VCaP (cell line): ENCODE data around the gene TAF11.
"Not testable (repeated sequence)": the region's sequence is repeated elsewhere in the genome, so short reads cannot be mapped to it uniquely, and the experiment has no call there.

Experiments used
- H3K27ac ChIP-seq: fragments of 450-650 bp; 2 replicates; pipeline ENCODE4 v1.5.1; 2017
- TF ChIP-seq, protein P1 (sequence below): fragments of 450-650 bp; conservative IDR thresholded peaks from 2 replicates; pipeline ENCODE4 v1.5.1; 2017; ENCODE audit warnings: mild to moderate bottlenecking, moderate library complexity

Gene TAF11

GRCh38 chr6:34904990-34905613 lies 17.3 kb upstream of the TAF11 start:
- H3K27ac ChIP-seq, result no peak overlapping the region
- TF ChIP-seq, protein P1, sequence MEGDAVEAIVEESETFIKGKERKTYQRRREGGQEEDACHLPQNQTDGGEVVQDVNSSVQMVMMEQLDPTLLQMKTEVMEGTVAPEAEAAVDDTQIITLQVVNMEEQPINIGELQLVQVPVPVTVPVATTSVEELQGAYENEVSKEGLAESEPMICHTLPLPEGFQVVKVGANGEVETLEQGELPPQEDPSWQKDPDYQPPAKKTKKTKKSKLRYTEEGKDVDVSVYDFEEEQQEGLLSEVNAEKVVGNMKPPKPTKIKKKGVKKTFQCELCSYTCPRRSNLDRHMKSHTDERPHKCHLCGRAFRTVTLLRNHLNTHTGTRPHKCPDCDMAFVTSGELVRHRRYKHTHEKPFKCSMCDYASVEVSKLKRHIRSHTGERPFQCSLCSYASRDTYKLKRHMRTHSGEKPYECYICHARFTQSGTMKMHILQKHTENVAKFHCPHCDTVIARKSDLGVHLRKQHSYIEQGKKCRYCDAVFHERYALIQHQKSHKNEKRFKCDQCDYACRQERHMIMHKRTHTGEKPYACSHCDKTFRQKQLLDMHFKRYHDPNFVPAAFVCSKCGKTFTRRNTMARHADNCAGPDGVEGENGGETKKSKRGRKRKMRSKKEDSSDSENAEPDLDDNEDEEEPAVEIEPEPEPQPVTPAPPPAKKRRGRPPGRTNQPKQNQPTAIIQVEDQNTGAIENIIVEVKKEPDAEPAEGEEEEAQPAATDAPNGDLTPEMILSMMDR, result no peak

GRCh38 chr6:34901930-34902329 lies 14.1 kb upstream of the TAF11 start:
- no peak overlapping the region for H3K27ac ChIP-seq
- TF ChIP-seq, protein P1, result no peak

GRCh38 chr6:34900321-34901031 lies 12.6 kb upstream of the TAF11 start:
- no peak overlapping the region for H3K27ac ChIP-seq
- TF ChIP-seq, protein P1, result no peak

GRCh38 chr6:34899748-34900147 lies 11.9 kb upstream of the TAF11 start:
- H3K27ac ChIP-seq, result not testable (repeated sequence)

DNA sequence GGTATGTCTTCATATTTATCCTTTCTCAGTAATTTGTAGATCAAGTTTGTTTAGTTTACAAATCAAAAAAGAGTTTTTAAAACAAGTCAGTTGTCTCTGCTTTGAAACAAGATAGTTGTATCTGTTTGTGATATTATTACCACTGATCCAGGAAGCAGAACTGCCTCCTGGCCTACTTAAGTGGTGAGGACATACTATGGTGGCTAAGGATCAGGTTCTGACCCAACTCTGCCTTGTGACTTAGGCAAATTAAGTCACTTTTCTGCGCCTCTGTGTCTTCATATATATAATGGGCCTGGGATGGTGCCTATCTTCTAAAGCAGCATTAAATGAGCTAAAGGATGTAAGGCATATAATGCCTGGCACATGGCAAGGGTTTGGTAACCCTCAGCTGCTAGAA lies 9.9 kb upstream of the TAF11 start:
- no peak overlapping the region for H3K27ac ChIP-seq
- TF ChIP-seq, protein P1, result no peak

GRCh38 chr6:34897130-34897529 lies 9.3 kb upstream of the TAF11 start:
- H3K27ac ChIP-seq, result no peak overlapping the region
- TF ChIP-seq, protein P1, result no peak

DNA sequence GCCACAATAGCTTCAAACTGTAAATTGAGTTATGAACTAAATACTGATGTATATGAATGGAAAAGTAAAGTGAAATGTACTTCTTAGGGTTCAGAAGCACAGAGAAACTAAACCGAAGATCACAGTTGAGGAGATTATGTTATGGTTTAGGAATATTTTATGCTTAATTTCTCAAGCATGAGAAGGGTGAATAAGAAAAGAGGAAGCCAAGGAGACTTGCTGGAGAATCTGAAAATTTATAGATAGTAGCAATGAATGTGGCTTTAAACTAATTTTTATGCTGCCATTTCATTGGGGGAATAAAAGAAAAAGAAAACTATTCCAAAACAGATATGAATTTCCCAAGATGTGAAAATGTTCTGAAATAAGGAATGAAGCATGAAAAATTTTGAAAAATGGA lies 6.9 kb upstream of the TAF11 start:
- no peak overlapping the region for H3K27ac ChIP-seq
- TF ChIP-seq, protein P1, result no peak

DNA sequence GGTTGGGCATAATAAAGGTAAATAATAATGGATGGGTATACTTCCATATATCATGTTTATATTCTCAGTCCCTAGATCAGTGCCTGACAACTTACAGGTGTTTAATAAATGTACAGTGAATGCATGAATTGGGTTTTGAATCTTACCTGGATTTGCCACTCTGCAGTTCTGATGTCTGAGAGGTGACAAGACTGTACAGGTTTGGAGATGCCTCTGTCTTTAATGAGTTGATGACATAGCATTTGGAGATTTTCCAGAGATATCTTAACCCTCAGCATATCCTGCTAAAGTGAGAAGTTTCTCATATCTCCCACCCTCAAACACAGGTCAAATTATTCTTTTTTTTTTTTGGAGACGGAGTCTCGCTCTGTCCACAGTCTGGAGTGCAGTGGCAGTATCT lies 3.5 kb upstream of the TAF11 start:
- TF ChIP-seq, protein P1, result no peak
- no peak overlapping the region for H3K27ac ChIP-seq
